Activated T-helper 17 cell treated with anti-CD3 and anti-CD28 coated beads, Interleukin-2, amount 50 U/mL, for 72 hours (primary cell): Measurements from ENCODE around the gene ADGRG6. TPM values are rescaled to one million over a fixed set of nuclear protein-coding genes. Genes with fewer than 3 reads are reported as not detected.

Experiments used
- ATAC-seq: fragments of 150-1000 bp; cut with Tn5 transposase; replicated peaks from 2 replicates; pipeline ENCODE4 v1.10.0; 2021; ENCODE audit warnings: mild to moderate bottlenecking, moderate library complexity
- H3K27ac Mint-ChIP-seq: one replicate; pipeline ENCODE4 v1.8.0; 2022; ENCODE audit warnings: mixed read lengths
- H3K27me3 Mint-ChIP-seq: one replicate; pipeline ENCODE4 v1.8.0; 2022; ENCODE audit warnings: mixed read lengths
- H3K36me3 Mint-ChIP-seq: one replicate; pipeline ENCODE4 v1.8.0; 2022; ENCODE audit warnings: low read depth, mild to moderate bottlenecking, mixed read lengths
- H3K4me1 Mint-ChIP-seq: one replicate; pipeline ENCODE4 v1.8.0; 2022; ENCODE audit warnings: mixed read lengths
- H3K4me3 Mint-ChIP-seq: one replicate; pipeline ENCODE4 v1.8.0; 2022; ENCODE audit warnings: mild to moderate bottlenecking, mixed read lengths
- H3K9me3 Mint-ChIP-seq: one replicate; pipeline ENCODE4 v1.8.0; 2022; ENCODE audit warnings: mixed read lengths
- total RNA-seq, 2 donors: library from RNA; stranded (reverse); gene quantifications; one replicate each; pipeline ENCODE4 v1.2.3, GENCODE V29; 2022

Gene ADGRG6
- total RNA-seq, 2 donors from 2014 or later: 0.11 TPM; not detected in 1

DNA sequence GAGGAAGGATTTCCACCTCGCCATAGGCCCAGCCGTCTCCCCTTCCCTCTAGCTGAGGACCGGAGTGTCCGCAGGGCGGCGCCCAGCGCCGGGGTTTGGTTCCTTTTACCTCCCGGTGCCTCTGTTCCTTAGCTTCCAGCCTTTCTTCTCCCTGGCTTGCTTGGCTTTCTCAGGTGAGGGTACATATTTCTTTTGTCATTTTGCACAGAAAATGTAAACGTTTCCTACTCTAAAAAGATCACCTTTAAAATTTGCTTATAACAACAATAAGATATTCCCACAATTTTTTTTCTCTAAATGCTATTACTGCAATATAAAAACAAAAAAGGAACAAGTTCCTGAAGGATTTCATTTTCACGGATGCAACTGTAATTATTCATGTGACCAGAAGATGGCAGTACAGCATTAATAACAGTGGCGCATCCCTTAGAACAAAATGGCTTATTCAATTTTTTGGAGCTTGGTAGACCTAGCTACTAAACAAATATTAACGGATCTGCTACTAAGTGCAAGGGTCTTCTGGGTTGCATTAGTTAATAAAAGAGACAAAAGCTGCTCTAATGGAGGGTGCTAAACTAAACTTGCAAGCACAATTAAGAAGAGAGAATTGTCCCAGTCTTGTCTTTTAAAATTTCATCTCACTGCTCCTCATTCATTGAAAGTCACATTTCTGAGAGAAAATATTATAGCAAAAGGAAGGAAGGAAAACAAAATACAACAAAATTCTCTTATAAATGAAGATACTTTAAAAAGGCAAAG lies 172.9 kb downstream of the ADGRG6 start:
- peaks cover 3% of the 10 kb centered on the region for H3K4me1 Mint-ChIP-seq
- no peaks in the 10 kb centered on the region for H3K9me3 Mint-ChIP-seq
- H3K27me3 Mint-ChIP-seq: peaks cover 3% of the 10 kb centered on the region
- no peaks in the 10 kb centered on the region for H3K36me3 Mint-ChIP-seq
- H3K4me3 Mint-ChIP-seq: no peak overlapping the region
- no peak for ATAC-seq
- peak overlapping the region; percentile 24 for H3K27ac Mint-ChIP-seq

DNA sequence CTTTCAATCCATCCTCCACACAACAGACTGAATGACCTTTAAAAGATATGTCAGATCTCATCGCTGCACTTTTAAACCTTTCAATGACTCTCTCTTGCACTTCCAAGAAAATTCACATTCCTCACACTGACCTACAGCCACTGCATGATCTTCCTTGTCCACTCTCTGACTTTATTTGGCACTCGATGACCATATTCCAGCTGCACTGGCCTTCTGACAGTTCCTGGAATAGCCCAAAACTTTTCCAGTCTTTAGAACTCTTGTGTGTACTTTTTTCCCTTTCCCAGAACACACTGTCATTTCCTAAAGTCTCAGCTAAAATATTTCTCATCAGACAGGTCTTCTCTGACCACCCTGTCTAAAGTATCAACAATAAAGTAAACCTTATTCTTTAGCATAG lies 174.6 kb downstream of the ADGRG6 start:
- Mint-ChIP-seq H3K9me3 (no peaks in the 10 kb centered on the region), H3K36me3 (no peaks in the 10 kb centered on the region), H3K4me1 (peaks cover 3% of the 10 kb centered on the region), H3K27ac (no peak overlapping the region), H3K4me3 (no peak overlapping the region), H3K27me3 (peaks cover 2% of the 10 kb centered on the region)
- no peak for ATAC-seq

DNA sequence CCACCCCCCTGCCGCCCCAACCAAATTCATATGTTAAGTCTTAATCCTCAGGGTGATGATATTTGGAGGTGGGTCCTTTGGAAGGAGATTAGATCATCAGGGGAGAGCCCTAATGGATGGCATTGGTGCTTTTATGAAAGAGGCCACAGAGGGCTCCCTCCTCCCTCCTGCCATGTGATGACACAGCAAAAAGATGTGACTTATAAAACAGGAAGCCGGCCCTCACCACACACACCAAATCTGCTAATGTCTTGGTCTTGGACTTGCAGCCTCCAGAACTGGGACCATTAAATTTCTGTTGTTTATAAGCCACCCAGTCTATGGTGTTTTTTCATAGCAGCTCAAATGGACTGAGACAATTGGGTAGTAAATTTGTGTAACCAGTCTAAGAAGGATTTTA lies 176.3 kb downstream of the ADGRG6 start:
- Mint-ChIP-seq H3K4me3 (no peak overlapping the region), H3K27ac (no peak overlapping the region), H3K36me3 (no peaks in the 10 kb centered on the region), H3K4me1 (peaks cover 3% of the 10 kb centered on the region), H3K27me3 (peaks cover 7% of the 10 kb centered on the region), H3K9me3 (no peaks in the 10 kb centered on the region)
- no peak for ATAC-seq

DNA sequence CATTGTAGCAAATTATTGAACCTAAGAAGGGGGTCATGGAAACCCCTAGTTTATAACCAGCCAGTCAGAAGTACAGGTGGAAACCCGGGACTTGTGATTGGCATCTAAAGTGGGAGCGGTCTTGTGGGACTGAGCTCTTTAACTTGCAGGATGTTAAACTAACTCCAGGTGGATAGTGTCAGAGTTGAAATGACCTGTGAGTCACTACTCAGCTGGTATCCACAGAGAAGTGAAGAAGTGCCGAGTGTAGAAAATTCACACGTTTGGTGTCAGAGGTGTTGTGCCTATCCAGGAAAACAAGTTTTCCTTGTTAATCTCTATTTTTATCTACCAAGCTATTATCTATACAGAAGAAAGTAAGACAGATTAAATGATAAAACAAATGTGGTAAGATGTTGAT lies 179.7 kb downstream of the ADGRG6 start:
- ATAC-seq: no peak
- Mint-ChIP-seq H3K27ac (no peak overlapping the region), H3K4me3 (no peak overlapping the region), H3K36me3 (no peaks in the 10 kb centered on the region), H3K27me3 (peaks cover 11% of the 10 kb centered on the region), H3K9me3 (peaks cover 5% of the 10 kb centered on the region), H3K4me1 (no peaks in the 10 kb centered on the region)

DNA sequence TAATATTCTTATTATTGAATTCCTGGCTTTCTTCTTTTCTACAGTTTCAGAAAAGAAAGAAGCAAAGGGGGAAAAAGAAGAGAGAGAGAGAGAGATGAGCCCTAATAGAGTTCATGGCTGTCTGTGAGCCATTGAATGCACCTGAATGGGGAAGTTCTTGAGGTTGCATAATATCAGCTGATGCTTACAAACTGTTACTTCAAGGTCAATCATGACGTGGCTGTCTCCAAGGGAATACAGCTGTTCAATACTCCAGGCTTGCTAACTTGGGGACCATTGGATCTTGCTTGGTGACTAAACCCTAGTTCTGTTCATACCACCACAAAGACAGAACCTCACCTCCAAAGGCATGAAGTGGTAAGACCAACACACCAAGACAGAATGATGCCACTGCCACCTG lies 180.4 kb downstream of the ADGRG6 start:
- no peak for ATAC-seq
- H3K27me3 Mint-ChIP-seq: peaks cover 11% of the 10 kb centered on the region
- no peaks in the 10 kb centered on the region for H3K4me1 Mint-ChIP-seq
- H3K9me3 Mint-ChIP-seq: peaks cover 5% of the 10 kb centered on the region
- H3K36me3 Mint-ChIP-seq: no peaks in the 10 kb centered on the region
- no peak overlapping the region for H3K27ac Mint-ChIP-seq
- no peak overlapping the region for H3K4me3 Mint-ChIP-seq

DNA sequence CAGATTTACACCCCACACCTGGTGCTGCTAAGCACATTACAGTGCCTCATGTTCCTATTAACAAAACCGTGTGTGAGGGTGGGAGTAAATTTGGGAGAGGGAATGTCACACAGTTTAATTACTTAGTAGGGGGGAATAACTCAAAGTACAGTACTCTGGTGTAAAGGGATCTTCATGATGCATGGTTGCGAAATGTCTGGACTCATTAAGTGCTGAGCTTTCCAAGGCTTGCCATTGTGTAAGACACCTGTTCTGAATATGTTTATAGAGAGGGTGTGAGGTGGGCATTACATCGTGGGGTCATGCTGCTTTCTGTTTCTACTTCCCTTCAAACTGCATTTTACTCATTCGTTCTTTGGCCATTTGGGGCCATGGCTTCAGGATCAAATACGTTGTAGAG lies 181.2 kb downstream of the ADGRG6 start:
- Mint-ChIP-seq H3K36me3 (no peaks in the 10 kb centered on the region), H3K4me1 (no peaks in the 10 kb centered on the region), H3K27ac (no peak overlapping the region), H3K4me3 (no peak overlapping the region), H3K9me3 (peaks cover 5% of the 10 kb centered on the region), H3K27me3 (peaks cover 11% of the 10 kb centered on the region)
- ATAC-seq: no peak

DNA sequence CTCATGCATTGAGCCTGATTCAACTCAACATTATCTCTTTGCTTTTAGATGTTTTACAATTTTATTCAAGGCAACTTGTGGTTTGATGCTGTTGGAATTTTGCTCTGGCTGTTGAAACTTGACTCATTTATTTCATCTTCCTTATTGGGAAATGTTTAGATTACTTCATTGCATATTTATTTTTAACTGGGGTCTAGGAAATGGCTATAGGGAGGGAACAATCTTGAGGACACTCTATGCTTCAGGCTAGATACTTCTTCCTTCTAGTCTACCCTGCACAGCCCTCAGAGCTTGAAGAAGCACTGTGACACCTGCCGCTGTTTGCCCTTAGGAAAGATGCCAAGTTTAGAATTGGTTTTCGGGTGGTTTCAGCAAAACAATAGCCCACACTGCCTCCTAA lies 183.4 kb downstream of the ADGRG6 start:
- no peaks in the 10 kb centered on the region for H3K36me3 Mint-ChIP-seq
- H3K27ac Mint-ChIP-seq: no peak overlapping the region
- ATAC-seq: no peak
- peaks cover 5% of the 10 kb centered on the region for H3K9me3 Mint-ChIP-seq
- peaks cover 12% of the 10 kb centered on the region for H3K27me3 Mint-ChIP-seq
- H3K4me1 Mint-ChIP-seq: no peaks in the 10 kb centered on the region
- no peak overlapping the region for H3K4me3 Mint-ChIP-seq

DNA sequence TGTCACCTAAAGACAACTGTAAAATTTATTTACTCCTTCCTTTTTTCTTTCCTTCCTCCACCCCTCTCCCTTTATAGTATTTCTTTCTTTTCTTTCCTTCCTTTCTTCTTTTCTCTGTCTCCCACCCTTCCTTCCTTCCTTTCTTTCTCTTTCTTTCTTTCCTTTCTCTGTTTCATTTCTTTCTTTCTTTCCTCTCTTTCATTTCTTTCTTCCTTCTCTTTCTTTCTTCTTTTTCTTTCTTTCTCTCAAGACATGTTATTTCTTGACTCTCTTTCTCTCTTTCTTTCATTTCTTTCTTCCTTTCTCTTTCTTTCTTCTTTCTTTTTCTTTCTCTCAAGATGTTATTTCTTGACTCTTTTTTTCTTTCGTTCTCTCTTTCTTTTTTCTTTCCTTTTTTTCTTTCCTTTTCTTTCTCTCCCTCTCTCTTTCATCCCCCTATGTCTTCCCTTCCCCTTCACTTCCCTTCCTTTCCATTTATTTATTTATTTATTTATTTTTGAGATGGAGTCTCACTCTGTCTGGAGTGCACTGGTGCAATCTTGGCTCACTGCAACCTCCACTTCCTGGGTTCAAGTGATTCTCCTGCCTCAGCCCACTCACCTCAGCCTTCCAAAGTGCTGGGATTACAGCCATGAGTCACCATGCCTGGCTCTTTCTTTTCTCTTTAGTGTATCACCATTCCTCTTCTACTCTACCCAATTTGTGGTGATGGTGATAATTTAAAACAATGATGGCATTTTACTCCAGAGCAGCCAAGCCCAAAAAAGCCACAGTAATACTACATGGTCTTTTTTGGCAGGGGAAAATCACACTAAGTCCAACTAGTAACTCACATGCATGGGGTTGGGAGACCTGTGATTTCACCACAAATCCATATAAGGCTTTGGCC lies 188.2 kb downstream of the ADGRG6 start:
- Mint-ChIP-seq H3K27ac (no peak overlapping the region), H3K4me1 (no peaks in the 10 kb centered on the region), H3K36me3 (no peaks in the 10 kb centered on the region), H3K4me3 (no peak overlapping the region), H3K27me3 (peaks cover 5% of the 10 kb centered on the region), H3K9me3 (no peaks in the 10 kb centered on the region)
- no peak for ATAC-seq

Other genes starting within 250 kb of the ADGRG6 start
- gene GJE1, start 169.1 kb upstream of the ADGRG6 start, total RNA-seq: not detected
- gene NMBR, start 154.9 kb upstream of the ADGRG6 start, total RNA-seq: not detected
- 10 to 100 TPM; 40.6 to 49.0 TPM for gene VTA1, start 154.7 kb upstream of the ADGRG6 start, total RNA-seq